Caco-2 (cell line): ENCODE data around the gene BICD1. TPM values are rescaled to one million over a fixed set of nuclear protein-coding genes. Genes with fewer than 3 reads are reported as not detected.

Source experiments
- BruUV-seq: library from RNA; stranded (reverse); fragments of 400-500 nt; replicated peaks from 2 replicates; lab custom pipeline; 2021; lab: Mats Ljungman, UMichigan
- CTCF ChIA-PET: fragments of 300-600 bp; sonication (Branson Sonifier 250); formaldehyde crosslinking; loops from one replicate; lab custom pipeline; 2022; ENCODE audit warnings: antibody characterized with exemption; lab: Charles Lee
- POLR2A ChIA-PET: fragments of 300-600 bp; sonication (Branson Sonifier 250); formaldehyde crosslinking; loops from one replicate; lab custom pipeline; 2022; ENCODE audit warnings: antibody characterized with exemption; lab: Charles Lee
- DNase-seq, 2 experiments: peaks; one replicate each; pipeline versions ENCODE4 v3.0.0 to v3.0.0-alpha.2; 2020 to 2022
- H3K27me3 ChIP-seq: replicated peaks from 2 replicates; pipeline ENCODE4 v1.6.0; 2011; ENCODE audit warnings: low read length; ENCODE audit not compliant: control insufficient read depth, insufficient read depth
- H3K36me3 ChIP-seq: 2 replicates; pipeline ENCODE4 v1.5.1; 2011; ENCODE audit warnings: low read length; ENCODE audit not compliant: control insufficient read depth, insufficient read depth
- H3K4me1 ChIP-seq: fragments of 250-450 bp; sonication (Bioruptor Pico); 2 replicates; pipeline ENCODE4 v1.5.1; 2020; ENCODE audit warnings: mild to moderate bottlenecking
- H3K4me3 ChIP-seq: 2 replicates; pipeline ENCODE4 v1.5.1; 2011; ENCODE audit warnings: low read depth, mild to moderate bottlenecking, control low read depth, low read length
- H3K9me3 ChIP-seq: fragments of 250-450 bp; sonication (Bioruptor Pico); 2 replicates; pipeline ENCODE4 v1.5.1; 2020; ENCODE audit warnings: mild to moderate bottlenecking, moderate library complexity
- H3K27ac Mint-ChIP-seq: one replicate; pipeline ENCODE4 v1.8.0; 2022; ENCODE audit warnings: mixed read lengths; ENCODE audit not compliant: unreplicated experiment
- H3K27me3 Mint-ChIP-seq: one replicate; pipeline ENCODE4 v1.8.0; 2022; ENCODE audit warnings: mixed read lengths; ENCODE audit not compliant: insufficient read depth, unreplicated experiment
- H3K36me3 Mint-ChIP-seq: one replicate; pipeline ENCODE4 v1.8.0; 2022; ENCODE audit warnings: mild to moderate bottlenecking, mixed read lengths; ENCODE audit not compliant: insufficient read depth, unreplicated experiment
- H3K4me1 Mint-ChIP-seq: one replicate; pipeline ENCODE4 v1.8.0; 2022; ENCODE audit warnings: low read depth, mixed read lengths; ENCODE audit not compliant: unreplicated experiment
- H3K4me3 Mint-ChIP-seq: one replicate; pipeline ENCODE4 v1.8.0; 2022; ENCODE audit warnings: mild to moderate bottlenecking, moderate library complexity, mixed read lengths; ENCODE audit not compliant: unreplicated experiment
- H3K9me3 Mint-ChIP-seq: one replicate; pipeline ENCODE4 v1.8.0; 2022; ENCODE audit warnings: mixed read lengths; ENCODE audit not compliant: unreplicated experiment
- intact Hi-C: fragments of 100-400 bp; cut with micrococcal nuclease; formaldehyde crosslinking; loops from one replicate; pipeline ENCODE4 v1.10.0; 2022; ENCODE audit not compliant: unreplicated experiment
- total RNA-seq: library from RNA; stranded (reverse); gene quantifications from 2 replicates; pipeline ENCODE4 v1.2.3, GENCODE V29; 2022
- TF ChIP-seq, protein P1 (sequence below), 2 experiments: fragments of 200-600 bp in 1 of 2; IDR thresholded peaks; 1 replicate in 1 of 2; 2 replicates in 1 of 2; pipeline versions ENCODE4 v1.5.1 to v1.8.0; 2011 to 2022; ENCODE audit warnings: antibody characterized with exemption in 1 of 2, control low read depth in 1 of 2, inconsistent platforms in 1 of 2, low read depth in 1 of 2, low read length in 1 of 2, mild to moderate bottlenecking in 1 of 2, moderate library complexity in 1 of 2; ENCODE audit not compliant: insufficient read depth in 1 of 2, severe bottlenecking in 1 of 2, unreplicated experiment in 1 of 2

Gene BICD1
- total RNA-seq, 1 experiment from 2014 or later: 36.2 TPM

DNA sequence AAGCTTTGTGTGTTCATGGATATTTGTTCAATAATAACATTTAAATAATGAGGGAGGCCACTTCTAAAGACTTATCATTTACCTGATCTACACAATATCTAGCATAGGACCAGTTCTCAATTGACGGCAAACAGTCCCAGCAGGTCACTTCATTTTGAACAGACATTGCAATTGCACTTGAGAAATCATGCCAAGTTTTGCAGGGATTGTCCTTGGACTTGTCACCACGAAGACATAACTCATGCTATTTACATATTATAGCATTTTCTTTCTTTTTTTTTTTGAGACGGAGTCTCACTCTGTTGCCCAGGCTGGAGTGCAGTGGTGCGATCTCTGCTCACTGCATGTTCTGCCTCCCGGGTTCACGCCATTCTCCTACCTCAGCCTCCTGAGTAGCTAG, 34.5 kb upstream of the BICD1 start:
- H3K27me3 Mint-ChIP-seq: no peaks in the 10 kb centered on the region
- no peaks in the 10 kb centered on the region for H3K36me3 ChIP-seq
- H3K4me1 Mint-ChIP-seq: peaks cover 19% of the 10 kb centered on the region
- peaks cover 10% of the 10 kb centered on the region for H3K9me3 Mint-ChIP-seq
- no peak overlapping the region for H3K4me3 ChIP-seq
- TF ChIP-seq, protein P1, sequence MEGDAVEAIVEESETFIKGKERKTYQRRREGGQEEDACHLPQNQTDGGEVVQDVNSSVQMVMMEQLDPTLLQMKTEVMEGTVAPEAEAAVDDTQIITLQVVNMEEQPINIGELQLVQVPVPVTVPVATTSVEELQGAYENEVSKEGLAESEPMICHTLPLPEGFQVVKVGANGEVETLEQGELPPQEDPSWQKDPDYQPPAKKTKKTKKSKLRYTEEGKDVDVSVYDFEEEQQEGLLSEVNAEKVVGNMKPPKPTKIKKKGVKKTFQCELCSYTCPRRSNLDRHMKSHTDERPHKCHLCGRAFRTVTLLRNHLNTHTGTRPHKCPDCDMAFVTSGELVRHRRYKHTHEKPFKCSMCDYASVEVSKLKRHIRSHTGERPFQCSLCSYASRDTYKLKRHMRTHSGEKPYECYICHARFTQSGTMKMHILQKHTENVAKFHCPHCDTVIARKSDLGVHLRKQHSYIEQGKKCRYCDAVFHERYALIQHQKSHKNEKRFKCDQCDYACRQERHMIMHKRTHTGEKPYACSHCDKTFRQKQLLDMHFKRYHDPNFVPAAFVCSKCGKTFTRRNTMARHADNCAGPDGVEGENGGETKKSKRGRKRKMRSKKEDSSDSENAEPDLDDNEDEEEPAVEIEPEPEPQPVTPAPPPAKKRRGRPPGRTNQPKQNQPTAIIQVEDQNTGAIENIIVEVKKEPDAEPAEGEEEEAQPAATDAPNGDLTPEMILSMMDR (IDR thresholded peaks at IDR 0.05; ENCODE audit: insufficient read depth in 1 of 2, low read depth in 1 of 2, low read length in 1 of 2, severe bottlenecking in 1 of 2, unreplicated experiment in 1 of 2): no peak
- ChIA-PET POLR2A (no interaction called here), CTCF (no interaction called here)
- intact Hi-C loops: no loop called here
- no peaks in the 10 kb centered on the region for H3K27me3 ChIP-seq
- BruUV-seq: no TSS peak
- no peak for DNase-seq
- no peak overlapping the region for H3K4me3 Mint-ChIP-seq
- no peak overlapping the region for H3K27ac Mint-ChIP-seq
- H3K36me3 Mint-ChIP-seq: no peaks in the 10 kb centered on the region
- H3K4me1 ChIP-seq: peaks cover 14% of the 10 kb centered on the region
- H3K9me3 ChIP-seq: no peaks in the 10 kb centered on the region; the same call in 1 of the 2 replicates

DNA sequence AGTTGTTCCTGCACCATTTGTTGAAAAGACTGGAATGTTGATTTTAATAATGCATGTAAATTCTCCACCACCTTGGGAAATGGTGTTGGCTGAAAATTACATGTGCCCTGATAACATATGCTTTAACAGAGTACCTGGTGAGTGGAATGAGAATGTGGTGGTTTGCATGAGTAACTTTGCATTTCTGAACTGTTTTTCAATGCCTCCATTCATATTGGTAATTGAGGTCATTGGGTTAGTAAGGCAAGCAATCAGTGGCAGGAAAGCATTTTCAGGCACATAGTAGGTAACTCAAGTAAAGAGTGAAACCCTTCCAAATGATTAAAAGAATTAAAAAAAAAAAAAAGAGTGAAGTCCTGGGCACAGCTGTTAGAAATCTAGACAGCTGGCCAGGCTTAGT, 32.2 kb upstream of the BICD1 start:
- H3K36me3 Mint-ChIP-seq: no peaks in the 10 kb centered on the region
- H3K9me3 ChIP-seq: no peaks in the 10 kb centered on the region; the same call in 1 of the 2 replicates
- TF ChIP-seq, protein P1 (IDR thresholded peaks at IDR 0.05; ENCODE audit: insufficient read depth in 1 of 2, low read depth in 1 of 2, low read length in 1 of 2, severe bottlenecking in 1 of 2, unreplicated experiment in 1 of 2): no peak
- H3K4me1 ChIP-seq: peaks cover 3% of the 10 kb centered on the region
- H3K27me3 ChIP-seq: no peaks in the 10 kb centered on the region
- no peak overlapping the region for H3K4me3 Mint-ChIP-seq
- no TSS peak for BruUV-seq
- H3K9me3 Mint-ChIP-seq: peaks cover 10% of the 10 kb centered on the region
- H3K27me3 Mint-ChIP-seq: no peaks in the 10 kb centered on the region
- intact Hi-C loops: no loop called here
- H3K4me3 ChIP-seq: no peak overlapping the region
- H3K4me1 Mint-ChIP-seq: peaks cover 13% of the 10 kb centered on the region
- CTCF ChIA-PET: no interaction called here
- DNase-seq: no peak
- H3K27ac Mint-ChIP-seq: no peak overlapping the region
- no peaks in the 10 kb centered on the region for H3K36me3 ChIP-seq
- POLR2A ChIA-PET: no interaction called here

DNA sequence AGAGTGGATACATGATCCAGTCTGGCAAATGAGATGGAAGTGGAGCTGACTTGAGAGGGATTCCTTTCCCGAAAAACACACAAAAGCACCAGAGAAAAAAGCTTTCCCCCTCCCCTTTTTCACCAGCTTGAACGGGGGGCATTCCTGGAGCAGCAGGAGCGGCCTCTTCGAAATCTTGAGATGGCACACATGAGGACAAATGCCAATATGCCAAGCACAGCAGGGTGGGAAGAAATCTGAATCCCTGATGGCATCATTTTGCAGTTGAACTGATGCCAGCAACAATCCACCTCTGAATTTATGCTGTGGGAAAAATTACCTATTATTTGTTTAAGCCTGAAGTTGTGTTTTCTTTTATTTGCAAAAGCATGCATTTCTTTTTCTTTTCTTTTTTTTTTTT, 29.7 kb upstream of the BICD1 start:
- no peaks in the 10 kb centered on the region for H3K4me1 Mint-ChIP-seq
- intact Hi-C loops: no loop called here
- H3K9me3 ChIP-seq: no peaks in the 10 kb centered on the region; the same call in 1 of the 2 replicates
- no peak overlapping the region for H3K27ac Mint-ChIP-seq
- DNase-seq: no peak
- peaks cover 10% of the 10 kb centered on the region for H3K9me3 Mint-ChIP-seq
- TF ChIP-seq, protein P1 (IDR thresholded peaks at IDR 0.05; ENCODE audit: insufficient read depth in 1 of 2, low read depth in 1 of 2, low read length in 1 of 2, severe bottlenecking in 1 of 2, unreplicated experiment in 1 of 2): no peak
- H3K4me3 ChIP-seq: no peak overlapping the region
- H3K27me3 ChIP-seq: no peaks in the 10 kb centered on the region
- POLR2A ChIA-PET: no interaction called here
- H3K4me1 ChIP-seq: no peaks in the 10 kb centered on the region
- CTCF ChIA-PET: no interaction called here
- H3K4me3 Mint-ChIP-seq: no peak overlapping the region
- BruUV-seq: no TSS peak
- no peaks in the 10 kb centered on the region for H3K36me3 Mint-ChIP-seq
- H3K27me3 Mint-ChIP-seq: no peaks in the 10 kb centered on the region
- no peaks in the 10 kb centered on the region for H3K36me3 ChIP-seq
